ENCODE data around the gene HIVEP3.

GRCh38 chr1:41511239-41511540 is 407.5 kb downstream of the HIVEP3 start:
- TF ChIP-seq CTCF (IDR thresholded peaks at IDR 0.05; ENCODE audit: low read length) (no peak), EZH2 (optimal IDR thresholded peaks at IDR 0.05; ENCODE audit: low read depth, low read length) (no peak)
